Smooth muscle cell of the coronary artery (primary cell): ENCODE measurements around the gene SHTN1. TPM values are rescaled to one million over a fixed set of nuclear protein-coding genes. Genes with fewer than 3 reads are reported as not detected.

Experiments used
- total RNA-seq: library from RNA; depleted of rRNA; stranded (reverse); fragments of >200 nt; gene quantifications from 2 replicates; pipeline ENCODE4 v1.2.3, GENCODE V29; 2014; ENCODE audit warnings: low replicate concordance

Gene SHTN1
- under 0.01 and 2.4 TPM in 2 replicates for total RNA-seq

GRCh38 chr10:117005026-117005526, at the start of gene SHTN1:
Gene SHTN1 (minus strand): TSS chr10:117005187. CDS start chr10:117005079, 108 bp downstream.

DNA sequence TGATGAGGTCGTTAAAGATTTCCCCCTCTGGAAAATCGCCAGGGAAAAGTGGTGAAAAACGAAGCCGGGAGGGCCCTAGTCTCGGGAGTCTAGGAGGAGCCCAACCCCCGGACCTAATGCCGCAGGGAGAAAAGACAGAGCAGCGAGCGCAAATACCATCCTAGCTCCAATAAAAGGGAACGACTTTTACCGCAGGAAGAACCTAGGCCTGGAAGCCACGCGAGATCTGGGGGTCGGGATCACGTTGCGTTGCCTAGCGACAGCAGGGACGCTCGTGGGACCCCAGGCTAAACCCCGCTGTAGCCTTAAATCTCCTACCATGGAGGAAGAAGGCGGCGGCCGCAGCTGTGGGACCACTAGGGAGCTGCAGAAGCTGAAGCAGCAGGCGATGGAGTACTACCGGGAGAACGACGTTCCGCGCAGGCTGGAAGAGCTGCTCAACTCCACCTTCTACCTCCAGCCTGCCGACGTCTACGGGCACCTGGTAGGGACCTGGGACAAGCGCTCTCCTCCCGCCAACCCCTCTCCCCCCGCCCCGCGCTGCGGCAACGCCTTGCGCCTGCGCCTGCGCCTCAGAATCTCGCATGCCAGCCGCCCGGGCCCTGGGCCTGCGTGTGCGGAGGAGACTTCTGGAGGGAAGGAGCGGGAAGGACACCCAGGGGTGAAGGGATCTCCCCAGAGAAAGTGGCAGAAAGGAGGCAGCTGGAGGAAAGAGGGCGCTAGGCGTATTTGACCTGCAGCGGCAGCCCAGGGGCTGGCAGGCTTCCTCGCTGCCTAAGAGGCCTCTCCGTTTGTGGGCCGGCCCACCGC, 155.5 kb downstream of the SHTN1 start, which contains the start of gene ENO4:
TSS of gene ENO4 (plus strand) at position 252 of the 810 bp plus-strand sequence. CDS start at position 320, 68 bp downstream.

Other genes with a start within 250 kb of the SHTN1 start
- 0.35 and 0.45 TPM in 2 replicates for gene ENO4, start 155.7 kb downstream of the SHTN1 start, total RNA-seq
- gene VAX1, start 133.1 kb upstream of the SHTN1 start, total RNA-seq: not detected in 2 replicates
- not detected in 2 replicates for gene KCNK18, start 192.3 kb upstream of the SHTN1 start, total RNA-seq
- under 0.01 TPM in 1 of 2 replicates, not detected in the other for gene SLC18A2, start 235.9 kb upstream of the SHTN1 start, total RNA-seq